Fibroblast of skin of back (primary cell): Measurements from ENCODE around the gene ZNFX1.
"Not testable (repeated sequence)": the region's sequence is repeated elsewhere in the genome, so short reads cannot be mapped to it uniquely, and the experiment has no call there.

Source experiments
- DNase-seq: peaks from one replicate; pipeline ENCODE4 v3.0.0-alpha.2; 2013

The ZNFX1 gene

GRCh38 chr20:49248301-49248700, 29.6 kb downstream of the ZNFX1 start:
- no peak for DNase-seq

GRCh38 chr20:49247792-49248191, 30.1 kb downstream of the ZNFX1 start:
- no peak for DNase-seq

- no peak for DNase-seq
Observed at GRCh38 chr20:49247169-49247723, 30.6 kb downstream of the ZNFX1 start.

GRCh38 chr20:49245921-49246740, 31.7 kb downstream of the ZNFX1 start:
- peak; percentile 56 for DNase-seq

- no peak for DNase-seq
Observed at GRCh38 chr20:49237531-49237930, 40.3 kb downstream of the ZNFX1 start.

GRCh38 chr20:49236301-49236700, 41.6 kb downstream of the ZNFX1 start:
- no peak for DNase-seq

- DNase-seq, result no peak
Observed at GRCh38 chr20:49234831-49235230, 43.0 kb downstream of the ZNFX1 start.

GRCh38 chr20:49233226-49233625, 44.6 kb downstream of the ZNFX1 start:
- no peak for DNase-seq

GRCh38 chr20:49231471-49231870, 46.4 kb downstream of the ZNFX1 start:
- no peak for DNase-seq

- DNase-seq, result no peak
Observed at GRCh38 chr20:49230561-49231133, 47.2 kb downstream of the ZNFX1 start.

GRCh38 chr20:49230021-49230420, 47.8 kb downstream of the ZNFX1 start:
- DNase-seq, result no peak

- no peak for DNase-seq
Observed at GRCh38 chr20:49229381-49229780, 48.5 kb downstream of the ZNFX1 start.

GRCh38 chr20:49228676-49229075, 49.2 kb downstream of the ZNFX1 start:
- DNase-seq, result no peak

GRCh38 chr20:49225896-49226295, 52.0 kb downstream of the ZNFX1 start:
- DNase-seq, result no peak

- no peak for DNase-seq
Observed at GRCh38 chr20:49219924-49220831, 57.7 kb downstream of the ZNFX1 start.

GRCh38 chr20:49219091-49219923, 58.5 kb downstream of the ZNFX1 start, which contains the start of gene DDX27:
DDX27 (plus strand) TSS chr20:49219416; CDS start chr20:49219449, 33 bp downstream.
- peak; percentile 98 for DNase-seq

GRCh38 chr20:49218739-49219090, 59.1 kb downstream of the ZNFX1 start:
- DNase-seq, result not testable (repeated sequence)

- peak; percentile 86 for DNase-seq
Observed at GRCh38 chr20:49216991-49217578, 60.8 kb downstream of the ZNFX1 start.

- no peak for DNase-seq
Observed at GRCh38 chr20:49215232-49215631, 62.6 kb downstream of the ZNFX1 start.

- no peak for DNase-seq
Observed at GRCh38 chr20:49214571-49214970, 63.3 kb downstream of the ZNFX1 start.

GRCh38 chr20:49210757-49211110, 67.1 kb downstream of the ZNFX1 start:
- DNase-seq, result no peak
